A673 (cell line): ENCODE results near the gene TMEM9B.

Source experiments
- CTCF ChIP-seq: fragments of 300-800, 200-600 bp; sonication (generic); conservative IDR thresholded peaks from 2 replicates; pipeline ENCODE4 v1.5.1; 2017; ENCODE audit warnings: low read depth, mild to moderate bottlenecking, antibody characterized with exemption, low read length, moderate library complexity, mixed read lengths
- EZH2 ChIP-seq: fragments of 200-600 bp; sonication (generic); IDR thresholded peaks from 2 replicates; pipeline ENCODE4 v1.6.1; 2017; ENCODE audit warnings: borderline replicate concordance, low read depth, mild to moderate bottlenecking, mixed read lengths, antibody characterized with exemption, low read length; ENCODE audit not compliant: poor library complexity, severe bottlenecking

GRCh38 chr11:8985462-8985861 lies 21.2 kb upstream of the TMEM9B start:
- TF ChIP-seq CTCF: no peak
- TF ChIP-seq EZH2: no peak
